ENCODE results near the gene PBX1. TPM values are rescaled to one million over a fixed set of nuclear protein-coding genes. Genes with fewer than 3 reads are reported as not detected.
A peak's percentile ranks its signal among the peaks of the same experiment; 100 is the strongest.

Gene PBX1
- total and polyA plus RNA-seq, 2 donors from 2014 or later, result 14.9 to 91.5 TPM

DNA sequence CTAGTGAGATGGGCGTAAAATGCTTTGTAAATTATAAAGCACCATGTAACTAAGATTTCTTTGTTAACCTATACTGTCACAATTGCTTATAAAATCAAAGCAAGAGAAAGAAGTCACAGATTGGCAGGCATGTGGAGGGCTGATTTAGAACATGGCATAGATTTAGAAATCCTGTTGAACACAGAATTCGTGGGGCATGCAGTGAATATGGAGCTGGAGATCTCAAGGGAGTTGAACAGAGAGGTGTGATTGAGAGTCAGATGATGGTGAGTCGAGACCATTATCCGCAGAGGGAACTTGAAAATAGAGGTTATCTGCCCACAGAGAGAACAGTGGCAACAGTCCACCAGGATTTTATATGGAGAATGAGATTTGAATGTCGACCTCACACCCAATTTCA, 27.6 kb downstream of the PBX1 start:
- H3K36me3 ChIP-seq (ENCODE audit: control insufficient read depth in 2 of 3, insufficient read depth in 3 of 3, low read length in 3 of 3), result peaks cover 0 to 10% (median 6%) of the 10 kb centered on the region in 3 donors
- H3K4me3 ChIP-seq (ENCODE audit: low read length in 3 of 3), result no peak overlapping the region
- TF ChIP-seq, protein P1, sequence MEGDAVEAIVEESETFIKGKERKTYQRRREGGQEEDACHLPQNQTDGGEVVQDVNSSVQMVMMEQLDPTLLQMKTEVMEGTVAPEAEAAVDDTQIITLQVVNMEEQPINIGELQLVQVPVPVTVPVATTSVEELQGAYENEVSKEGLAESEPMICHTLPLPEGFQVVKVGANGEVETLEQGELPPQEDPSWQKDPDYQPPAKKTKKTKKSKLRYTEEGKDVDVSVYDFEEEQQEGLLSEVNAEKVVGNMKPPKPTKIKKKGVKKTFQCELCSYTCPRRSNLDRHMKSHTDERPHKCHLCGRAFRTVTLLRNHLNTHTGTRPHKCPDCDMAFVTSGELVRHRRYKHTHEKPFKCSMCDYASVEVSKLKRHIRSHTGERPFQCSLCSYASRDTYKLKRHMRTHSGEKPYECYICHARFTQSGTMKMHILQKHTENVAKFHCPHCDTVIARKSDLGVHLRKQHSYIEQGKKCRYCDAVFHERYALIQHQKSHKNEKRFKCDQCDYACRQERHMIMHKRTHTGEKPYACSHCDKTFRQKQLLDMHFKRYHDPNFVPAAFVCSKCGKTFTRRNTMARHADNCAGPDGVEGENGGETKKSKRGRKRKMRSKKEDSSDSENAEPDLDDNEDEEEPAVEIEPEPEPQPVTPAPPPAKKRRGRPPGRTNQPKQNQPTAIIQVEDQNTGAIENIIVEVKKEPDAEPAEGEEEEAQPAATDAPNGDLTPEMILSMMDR (IDR thresholded peaks at IDR 0.05; ENCODE audit: borderline replicate concordance, extremely low read depth, insufficient read depth), result no peak
- no peaks in the 10 kb centered on the region for H3K27me3 ChIP-seq (ENCODE audit: control insufficient read depth, insufficient read depth, low read length)
- peaks cover 13 to 30% (median 17%) of the 10 kb centered on the region in 3 donors for H3K4me1 ChIP-seq (ENCODE audit: control insufficient read depth in 2 of 3, insufficient read depth in 2 of 3, low read depth in 1 of 3, low read length in 3 of 3)
- no peak overlapping the region for H3K27ac ChIP-seq (ENCODE audit: low read depth in 2 of 2, low read length in 2 of 2)
- FAIRE-seq, result no peak
- no peaks in the 10 kb centered on the region for H3K9me3 ChIP-seq (ENCODE audit: control insufficient read depth in 2 of 3, insufficient read depth in 1 of 3, low read length in 3 of 3)
- intact Hi-C loops (cut with DNase I), result no loop called here
- no peak for DNase-seq
- H3K9ac ChIP-seq (ENCODE audit: low read length in 3 of 3), result no peak overlapping the region

DNA sequence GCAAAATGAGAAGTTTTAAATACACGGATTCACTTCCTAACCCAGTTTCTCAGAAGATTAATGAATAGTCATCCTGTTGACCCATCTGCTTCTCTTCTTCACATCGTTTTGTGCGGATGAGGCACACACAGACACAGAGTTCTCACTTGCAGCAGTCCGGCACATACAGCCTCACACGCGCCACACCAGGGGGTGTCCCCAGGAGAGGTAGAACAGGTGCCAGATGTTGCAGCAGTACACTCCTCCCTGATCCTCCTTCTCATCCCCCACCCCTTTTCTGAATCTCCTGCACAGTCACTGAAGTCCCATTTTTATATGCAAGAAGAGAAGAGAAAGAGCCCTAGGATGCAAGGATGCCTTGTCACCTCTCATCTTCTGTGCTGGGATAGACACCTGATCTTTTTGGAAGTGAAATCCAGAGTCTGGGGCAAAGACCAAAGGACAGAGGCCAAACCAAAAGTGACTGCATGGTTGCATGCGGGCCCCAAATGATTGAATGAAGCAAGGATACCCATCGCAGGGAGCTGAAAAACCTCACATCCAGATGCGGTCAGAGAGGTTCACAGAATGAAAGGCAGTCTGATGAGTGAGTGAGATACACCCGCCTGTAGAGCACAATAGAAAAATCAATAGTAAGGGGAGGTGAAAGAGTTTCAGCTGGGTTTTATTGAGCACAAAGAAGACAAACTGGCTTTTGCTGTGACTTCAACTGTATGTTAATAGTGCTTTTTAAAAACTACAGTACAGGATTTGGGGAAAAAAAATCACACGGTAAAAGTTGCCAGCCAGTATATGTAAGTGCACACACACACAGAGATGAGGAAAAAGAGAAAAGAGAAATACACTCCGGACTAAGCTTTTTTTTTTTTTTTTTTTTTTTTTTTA, 28.9 kb downstream of the PBX1 start:
- FAIRE-seq (no peak), DNase-seq (no peak)
- no peak overlapping the region for H3K27ac ChIP-seq (ENCODE audit: low read depth in 2 of 2, low read length in 2 of 2)
- peak overlapping the region in 1 of 3 donors; percentile 17 for H3K4me3 ChIP-seq (ENCODE audit: low read length in 3 of 3)
- peaks cover 0 to 10% (median 6%) of the 10 kb centered on the region in 3 donors for H3K36me3 ChIP-seq (ENCODE audit: control insufficient read depth in 2 of 3, insufficient read depth in 3 of 3, low read length in 3 of 3)
- no peaks in the 10 kb centered on the region for H3K27me3 ChIP-seq (ENCODE audit: control insufficient read depth, insufficient read depth, low read length)
- peaks cover 13 to 41% (median 23%) of the 10 kb centered on the region in 3 donors for H3K4me1 ChIP-seq (ENCODE audit: control insufficient read depth in 2 of 3, insufficient read depth in 2 of 3, low read depth in 1 of 3, low read length in 3 of 3)
- H3K9me3 ChIP-seq (ENCODE audit: control insufficient read depth in 2 of 3, insufficient read depth in 1 of 3, low read length in 3 of 3), result no peaks in the 10 kb centered on the region
- H3K9ac ChIP-seq (ENCODE audit: low read length in 3 of 3), result peak overlapping the region in 2 of 3 donors; percentile 7 to 8
- intact Hi-C loops (cut with DNase I), result no loop called here
- TF ChIP-seq, protein P1 (IDR thresholded peaks at IDR 0.05; ENCODE audit: borderline replicate concordance, extremely low read depth, insufficient read depth), result no peak

DNA sequence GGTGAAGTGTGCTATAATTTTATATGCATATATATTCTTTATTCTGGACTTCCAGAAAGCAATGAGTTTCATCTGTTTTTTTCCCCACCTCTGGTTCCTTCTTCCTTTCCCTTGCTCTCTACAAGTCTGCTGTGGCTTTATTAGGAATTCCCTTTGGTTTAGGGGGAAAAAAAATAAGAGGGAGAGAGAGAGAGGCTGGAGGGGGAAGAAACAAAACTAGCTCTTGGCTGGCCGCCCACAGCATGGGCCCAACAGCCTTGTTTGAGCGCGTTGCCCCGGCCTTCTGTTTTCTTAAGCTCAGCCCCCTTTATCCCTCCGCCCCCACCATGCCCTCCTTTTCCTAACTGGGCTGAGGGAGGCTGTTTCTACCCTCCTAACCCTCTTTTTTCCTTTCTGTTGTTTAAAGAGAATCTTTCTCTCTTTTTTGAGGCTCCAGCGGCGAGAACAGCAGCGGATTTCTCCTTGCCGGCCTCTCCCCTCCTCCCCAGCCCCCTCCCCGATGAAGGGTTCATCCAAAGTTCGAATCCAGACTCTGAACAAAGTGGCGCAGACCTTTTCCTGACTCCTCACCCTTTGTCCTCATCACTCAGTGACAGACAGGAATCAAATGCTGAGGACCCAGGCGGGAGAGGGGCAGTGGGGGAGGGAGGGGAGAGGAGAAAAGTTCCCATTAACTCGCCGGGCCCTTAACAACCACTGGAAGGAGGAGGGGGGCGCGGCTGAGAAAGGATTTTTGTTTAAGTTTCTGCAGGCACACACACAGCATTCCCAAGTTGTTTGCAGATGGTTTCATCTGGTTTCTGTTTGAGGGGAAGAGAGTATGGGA, 29.7 kb downstream of the PBX1 start:
- peak overlapping the region; percentile 47 to 62 for H3K27ac ChIP-seq (ENCODE audit: low read depth in 2 of 2, low read length in 2 of 2)
- peaks cover 13 to 45% (median 23%) of the 10 kb centered on the region in 3 donors for H3K4me1 ChIP-seq (ENCODE audit: control insufficient read depth in 2 of 3, insufficient read depth in 2 of 3, low read depth in 1 of 3, low read length in 3 of 3)
- peak overlapping the region in 2 of 3 donors; percentile 10 to 13 for H3K4me3 ChIP-seq (ENCODE audit: low read length in 3 of 3)
- no peaks in the 10 kb centered on the region for H3K27me3 ChIP-seq (ENCODE audit: control insufficient read depth, insufficient read depth, low read length)
- FAIRE-seq (no peak), DNase-seq (peak; percentile 90 to 97 (median 92))
- peaks cover 0 to 10% (median 6%) of the 10 kb centered on the region in 3 donors for H3K36me3 ChIP-seq (ENCODE audit: control insufficient read depth in 2 of 3, insufficient read depth in 3 of 3, low read length in 3 of 3)
- TF ChIP-seq, protein P1 (IDR thresholded peaks at IDR 0.05; ENCODE audit: borderline replicate concordance, extremely low read depth, insufficient read depth), result no peak
- H3K9me3 ChIP-seq (ENCODE audit: control insufficient read depth in 2 of 3, insufficient read depth in 1 of 3, low read length in 3 of 3), result no peaks in the 10 kb centered on the region
- intact Hi-C loops (cut with DNase I), result no loop called here
- peak overlapping the region in 1 of 3 donors; percentile 7 for H3K9ac ChIP-seq (ENCODE audit: low read length in 3 of 3)

Data from kidney (tissue), 14 donors.